ENCODE data around the gene RAB11FIP4. TPM values are rescaled to one million over a fixed set of nuclear protein-coding genes. Genes with fewer than 3 reads are reported as not detected.

RAB11FIP4 gene
- total and polyA plus RNA-seq, 2 donors (not counting 3 experiments of a cell fraction or from before 2014, with no cell fraction given), result 0.08 to 0.38 TPM

DNA sequence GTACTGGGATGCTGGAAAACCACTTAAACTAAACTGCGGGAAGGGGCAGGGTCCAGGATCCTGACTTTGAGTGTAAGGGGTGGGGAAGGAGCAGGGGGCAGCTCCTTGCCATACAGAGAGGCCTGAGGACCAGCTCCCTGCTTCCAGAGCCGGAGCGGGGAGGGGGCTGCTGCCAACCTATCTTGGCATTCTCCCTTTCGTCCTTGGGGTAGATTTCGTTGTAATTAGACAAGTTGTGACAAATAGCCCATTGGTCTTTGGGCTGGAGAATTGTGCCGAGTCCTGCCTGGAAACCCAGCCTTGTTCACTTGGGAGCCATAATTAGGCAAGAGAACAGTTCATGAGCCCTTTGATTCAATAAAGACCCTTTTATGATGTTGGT, 175.5 kb downstream of the RAB11FIP4 start:
- Histone ChIP-seq H3K4me1 (ENCODE audit: control insufficient read depth, extremely low read depth, insufficient read depth, low read length) (peaks cover 14% of the 10 kb centered on the region), H3K9me1 (replicated peaks; ENCODE audit: control insufficient read depth, extremely low read depth, insufficient read depth, low read length) (no peaks in the 10 kb centered on the region), H2AFZ (ENCODE audit: low read depth, low read length) (no peak overlapping the region), H3K36me3 (ENCODE audit: control insufficient read depth in 2 of 2, extremely low read depth in 1 of 2, insufficient read depth in 2 of 2, low read length in 2 of 2) (peaks cover 5 to 7% of the 10 kb centered on the region in 2 experiments), H3K79me2 (ENCODE audit: control insufficient read depth, insufficient read depth, low read length) (peaks cover 96% of the 10 kb centered on the region), H3K4me3 (replicated peaks in 1 of 3; ENCODE audit: insufficient read depth in 1 of 3, low read depth in 1 of 3, low read length in 3 of 3) (no peak overlapping the region), H3K4me2 (ENCODE audit: insufficient read depth, low read length) (no peak overlapping the region), H3K27ac (ENCODE audit: insufficient read depth, low read depth, low read length) (no peak overlapping the region), H3K9ac (replicated peaks; ENCODE audit: extremely low read depth, insufficient read depth, low read length) (no peak overlapping the region), H3K9me3 (replicated peaks; ENCODE audit: control insufficient read depth, insufficient read depth, low read length) (no peaks in the 10 kb centered on the region), H3K27me3 (ENCODE audit: control insufficient read depth in 2 of 2, insufficient read depth in 2 of 2, low read length in 2 of 2) (no peaks in the 10 kb centered on the region), H4K20me1 (replicated peaks; ENCODE audit: control insufficient read depth, extremely low read depth, insufficient read depth, low read length) (no peaks in the 10 kb centered on the region)
- no peak for TF ChIP-seq POLR2AphosphoS5 (IDR thresholded peaks at IDR 0.05; ENCODE audit: insufficient read depth, low read depth, low read length)
- TF ChIP-seq JUN (IDR thresholded peaks at IDR 0.05; ENCODE audit: borderline replicate concordance, insufficient read depth, insufficient read length, low read depth), result no peak
- TF ChIP-seq FOS (IDR thresholded peaks at IDR 0.05; ENCODE audit: borderline replicate concordance, insufficient read depth, low read length), result no peak
- TF ChIP-seq, protein P1, sequence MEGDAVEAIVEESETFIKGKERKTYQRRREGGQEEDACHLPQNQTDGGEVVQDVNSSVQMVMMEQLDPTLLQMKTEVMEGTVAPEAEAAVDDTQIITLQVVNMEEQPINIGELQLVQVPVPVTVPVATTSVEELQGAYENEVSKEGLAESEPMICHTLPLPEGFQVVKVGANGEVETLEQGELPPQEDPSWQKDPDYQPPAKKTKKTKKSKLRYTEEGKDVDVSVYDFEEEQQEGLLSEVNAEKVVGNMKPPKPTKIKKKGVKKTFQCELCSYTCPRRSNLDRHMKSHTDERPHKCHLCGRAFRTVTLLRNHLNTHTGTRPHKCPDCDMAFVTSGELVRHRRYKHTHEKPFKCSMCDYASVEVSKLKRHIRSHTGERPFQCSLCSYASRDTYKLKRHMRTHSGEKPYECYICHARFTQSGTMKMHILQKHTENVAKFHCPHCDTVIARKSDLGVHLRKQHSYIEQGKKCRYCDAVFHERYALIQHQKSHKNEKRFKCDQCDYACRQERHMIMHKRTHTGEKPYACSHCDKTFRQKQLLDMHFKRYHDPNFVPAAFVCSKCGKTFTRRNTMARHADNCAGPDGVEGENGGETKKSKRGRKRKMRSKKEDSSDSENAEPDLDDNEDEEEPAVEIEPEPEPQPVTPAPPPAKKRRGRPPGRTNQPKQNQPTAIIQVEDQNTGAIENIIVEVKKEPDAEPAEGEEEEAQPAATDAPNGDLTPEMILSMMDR (IDR thresholded peaks at IDR 0.05; ENCODE audit: extremely low read depth in 1 of 2, insufficient read depth in 1 of 2, low read depth in 1 of 2, low read length in 2 of 2), result no peak
- TF ChIP-seq GATA2 (IDR thresholded peaks at IDR 0.05; ENCODE audit: insufficient read depth, insufficient read length, low read depth, low read length), result no peak
- TF ChIP-seq MYC (IDR thresholded peaks at IDR 0.05; ENCODE audit: low read depth, low read length), result no peak
- no peak for TF ChIP-seq POLR2A (IDR thresholded peaks at IDR 0.05; ENCODE audit: low read depth, low read length)
- TF ChIP-seq, protein P2, sequence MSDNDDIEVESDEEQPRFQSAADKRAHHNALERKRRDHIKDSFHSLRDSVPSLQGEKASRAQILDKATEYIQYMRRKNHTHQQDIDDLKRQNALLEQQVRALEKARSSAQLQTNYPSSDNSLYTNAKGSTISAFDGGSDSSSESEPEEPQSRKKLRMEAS (IDR thresholded peaks at IDR 0.05; ENCODE audit: insufficient read depth, insufficient read length), result no peak
- no peak for TF ChIP-seq EZH2 (IDR thresholded peaks at IDR 0.05; ENCODE audit: borderline replicate concordance, low read depth, low read length, severe bottlenecking)
- CTCF ChIA-PET, result interaction anchor here (1.1 to 1.6 kb wide), 3 partner anchors 10 to 276 kb away, joined by 3 to 5 read pairs (median 5); no protein-coding TSS in a partner anchor
- FAIRE-seq (no peak), DNase-seq (ENCODE audit: low read depth, low spot score) (no peak)
- intact Hi-C loops (cut with micrococcal nuclease), result no loop called here
- no TSS peak for BruUV-seq (replicated peaks)
- POLR2A ChIA-PET, result no interaction called here
- dilution Hi-C loops (cut with MboI; ENCODE audit: extremely low pct_ligation_motif_present, low sequenced_read_pairs), result no loop called here
